ENCODE measurements around the gene CPLX3.

Gene CPLX3

GRCh38 chr15:74791667-74792066 lies 34.8 kb upstream of the CPLX3 start:
- no peaks in the 10 kb centered on the region for H3K27me3 Mint-ChIP-seq
- H3K9me3 Mint-ChIP-seq, result no peaks in the 10 kb centered on the region
- peak overlapping the region; percentile 79 for H3K4me3 Mint-ChIP-seq
- ATAC-seq (replicated peaks; ENCODE audit: extremely low read depth, poor library complexity, severe bottlenecking) (no peak), DNase-seq (ENCODE audit: low spot score in 2 of 2) (no peak)
- H3K4me1 Mint-ChIP-seq, result peaks cover 79% of the 10 kb centered on the region
- peak overlapping the region; percentile 93 for H3K27ac Mint-ChIP-seq (ENCODE audit: low read depth)
- peaks cover 34% of the 10 kb centered on the region for H3K36me3 Mint-ChIP-seq (ENCODE audit: insufficient read depth)

- Mint-ChIP-seq H3K27me3 (no peaks in the 10 kb centered on the region), H3K4me1 (peaks cover 77% of the 10 kb centered on the region), H3K4me3 (peak overlapping the region; percentile 79), H3K27ac (ENCODE audit: low read depth) (peak overlapping the region; percentile 93), H3K36me3 (ENCODE audit: insufficient read depth) (peaks cover 34% of the 10 kb centered on the region), H3K9me3 (no peaks in the 10 kb centered on the region)
- DNase-seq (ENCODE audit: low spot score in 2 of 2) (no peak), ATAC-seq (replicated peaks; ENCODE audit: extremely low read depth, poor library complexity, severe bottlenecking) (no peak)
These were observed 34.0 kb upstream of the CPLX3 start for GRCh38 chr15:74792227-74793016.

- Mint-ChIP-seq H3K4me1 (peaks cover 77% of the 10 kb centered on the region), H3K4me3 (peak overlapping the region; percentile 79), H3K27me3 (no peaks in the 10 kb centered on the region), H3K9me3 (no peaks in the 10 kb centered on the region), H3K36me3 (ENCODE audit: insufficient read depth) (peaks cover 31% of the 10 kb centered on the region), H3K27ac (ENCODE audit: low read depth) (peak overlapping the region; percentile 35)
- ATAC-seq (replicated peaks; ENCODE audit: extremely low read depth, poor library complexity, severe bottlenecking) (peak; percentile 50), DNase-seq (ENCODE audit: low spot score in 2 of 2) (peak; percentile 65 to 70)
These were observed 33.0 kb upstream of the CPLX3 start for GRCh38 chr15:74793135-74794028.

- DNase-seq (ENCODE audit: low spot score in 2 of 2) (no peak), ATAC-seq (replicated peaks; ENCODE audit: extremely low read depth, poor library complexity, severe bottlenecking) (no peak)
- no peaks in the 10 kb centered on the region for H3K27me3 Mint-ChIP-seq
- H3K4me1 Mint-ChIP-seq, result peaks cover 73% of the 10 kb centered on the region
- peak overlapping the region; percentile 64 for H3K4me3 Mint-ChIP-seq
- H3K36me3 Mint-ChIP-seq (ENCODE audit: insufficient read depth), result peaks cover 29% of the 10 kb centered on the region
- H3K9me3 Mint-ChIP-seq, result no peaks in the 10 kb centered on the region
- H3K27ac Mint-ChIP-seq (ENCODE audit: low read depth), result peak overlapping the region; percentile 82
These were observed 32.0 kb upstream of the CPLX3 start for GRCh38 chr15:74794248-74794969.

GRCh38 chr15:74794970-74795349 lies 31.5 kb upstream of the CPLX3 start:
- peaks cover 27% of the 10 kb centered on the region for H3K36me3 Mint-ChIP-seq (ENCODE audit: insufficient read depth)
- H3K4me1 Mint-ChIP-seq, result peaks cover 73% of the 10 kb centered on the region
- H3K9me3 Mint-ChIP-seq, result no peaks in the 10 kb centered on the region
- ATAC-seq (replicated peaks; ENCODE audit: extremely low read depth, poor library complexity, severe bottlenecking) (no peak), DNase-seq (ENCODE audit: low spot score in 2 of 2) (no peak)
- peak overlapping the region; percentile 64 for H3K4me3 Mint-ChIP-seq
- H3K27ac Mint-ChIP-seq (ENCODE audit: low read depth), result peak overlapping the region; percentile 82
- no peaks in the 10 kb centered on the region for H3K27me3 Mint-ChIP-seq

GRCh38 chr15:74795966-74796625 lies 30.3 kb upstream of the CPLX3 start:
- DNase-seq (ENCODE audit: low spot score in 2 of 2) (no peak), ATAC-seq (replicated peaks; ENCODE audit: extremely low read depth, poor library complexity, severe bottlenecking) (no peak)

GRCh38 chr15:74798388-74799254 lies 27.8 kb upstream of the CPLX3 start:
- no peak for ATAC-seq (replicated peaks; ENCODE audit: extremely low read depth, poor library complexity, severe bottlenecking)
- peak overlapping the region; percentile 80 for H3K27ac Mint-ChIP-seq (ENCODE audit: low read depth)
- no peak for DNase-seq (ENCODE audit: low spot score in 2 of 2)
- H3K4me3 Mint-ChIP-seq, result peak overlapping the region; percentile 14
- H3K9me3 Mint-ChIP-seq, result no peaks in the 10 kb centered on the region
- H3K27me3 Mint-ChIP-seq, result no peaks in the 10 kb centered on the region
- H3K36me3 Mint-ChIP-seq (ENCODE audit: insufficient read depth), result peaks cover 48% of the 10 kb centered on the region
- peaks cover 48% of the 10 kb centered on the region for H3K4me1 Mint-ChIP-seq

More at GRCh38 chr15:74795966-74796625, 30.3 kb upstream of the CPLX3 start:
- Mint-ChIP-seq H3K4me1 (peaks cover 68% of the 10 kb centered on the region), H3K9me3 (no peaks in the 10 kb centered on the region), H3K4me3 (peak overlapping the region; percentile 56), H3K27me3 (no peaks in the 10 kb centered on the region), H3K27ac (ENCODE audit: low read depth) (peak overlapping the region; percentile 82), H3K36me3 (ENCODE audit: insufficient read depth) (peaks cover 32% of the 10 kb centered on the region)

GRCh38 chr15:74799255-74799855 lies 27.1 kb upstream of the CPLX3 start:
- H3K9me3 Mint-ChIP-seq, result no peaks in the 10 kb centered on the region
- no peak overlapping the region for H3K4me3 Mint-ChIP-seq
- DNase-seq (ENCODE audit: low spot score in 2 of 2) (no peak), ATAC-seq (replicated peaks; ENCODE audit: extremely low read depth, poor library complexity, severe bottlenecking) (no peak)
- peaks cover 53% of the 10 kb centered on the region for H3K4me1 Mint-ChIP-seq
- no peaks in the 10 kb centered on the region for H3K27me3 Mint-ChIP-seq
- peak overlapping the region; percentile 80 for H3K27ac Mint-ChIP-seq (ENCODE audit: low read depth)
- peaks cover 48% of the 10 kb centered on the region for H3K36me3 Mint-ChIP-seq (ENCODE audit: insufficient read depth)

- H3K27ac Mint-ChIP-seq (ENCODE audit: low read depth), result peak overlapping the region; percentile 80
- ATAC-seq (replicated peaks; ENCODE audit: extremely low read depth, poor library complexity, severe bottlenecking), result peak; percentile 97
- H3K4me1 Mint-ChIP-seq, result peaks cover 52% of the 10 kb centered on the region
- DNase-seq (ENCODE audit: low spot score in 2 of 2), result peak; percentile 84 to 88
- no peaks in the 10 kb centered on the region for H3K9me3 Mint-ChIP-seq
- peaks cover 51% of the 10 kb centered on the region for H3K36me3 Mint-ChIP-seq (ENCODE audit: insufficient read depth)
- H3K27me3 Mint-ChIP-seq, result no peaks in the 10 kb centered on the region
- peak overlapping the region; percentile 27 for H3K4me3 Mint-ChIP-seq
These were observed 26.4 kb upstream of the CPLX3 start for GRCh38 chr15:74799856-74800558.

- Mint-ChIP-seq H3K9me3 (no peaks in the 10 kb centered on the region), H3K4me1 (peaks cover 47% of the 10 kb centered on the region), H3K4me3 (no peak overlapping the region), H3K27ac (ENCODE audit: low read depth) (no peak overlapping the region), H3K36me3 (ENCODE audit: insufficient read depth) (peaks cover 48% of the 10 kb centered on the region), H3K27me3 (no peaks in the 10 kb centered on the region)
- DNase-seq (ENCODE audit: low spot score in 2 of 2) (no peak), ATAC-seq (replicated peaks; ENCODE audit: extremely low read depth, poor library complexity, severe bottlenecking) (no peak)
These were observed 25.8 kb upstream of the CPLX3 start for GRCh38 chr15:74800559-74801094.
